Mesodermal cell (in vitro differentiated cells): ENCODE results near the gene CWC22.

ENCODE experiments used
- H3K27ac ChIP-seq: 2 replicates; pipeline ENCODE4 v1.7.0; 2013; ENCODE audit warnings: mild to moderate bottlenecking, low read depth, low read length, moderate library complexity; ENCODE audit not compliant: severe bottlenecking
- H3K36me3 ChIP-seq: 2 replicates; pipeline ENCODE4 v1.7.1; 2013; ENCODE audit warnings: mild to moderate bottlenecking, low read length, moderate library complexity; ENCODE audit not compliant: control insufficient read depth, insufficient read depth
- H3K4me1 ChIP-seq: one replicate; pipeline ENCODE4 v1.7.1; 2013; ENCODE audit warnings: mild to moderate bottlenecking, low read length; ENCODE audit not compliant: insufficient read depth, control insufficient read depth, poor library complexity, severe bottlenecking
- H3K4me3 ChIP-seq: 2 replicates; pipeline ENCODE4 v1.7.0; 2013; ENCODE audit warnings: low read length, control low read depth, mild to moderate bottlenecking; ENCODE audit not compliant: insufficient read depth, poor library complexity, severe bottlenecking; ENCODE audit errors: extremely low read depth
- H3K9me3 ChIP-seq: 2 replicates; pipeline ENCODE4 v1.7.1; 2013; ENCODE audit warnings: mild to moderate bottlenecking, low read length, moderate library complexity; ENCODE audit not compliant: control insufficient read depth
- WGBS, 2 experiments: methylation state at CpG; one replicate each; pipeline ENCODE4 v1.1.5; 2013; ENCODE audit warnings: missing lambda C conversion rate in 2 of 2; ENCODE audit not compliant: insufficient coverage in 2 of 2; 5-methylcytosine and 5-hydroxymethylcytosine counted together

CWC22 gene

DNA sequence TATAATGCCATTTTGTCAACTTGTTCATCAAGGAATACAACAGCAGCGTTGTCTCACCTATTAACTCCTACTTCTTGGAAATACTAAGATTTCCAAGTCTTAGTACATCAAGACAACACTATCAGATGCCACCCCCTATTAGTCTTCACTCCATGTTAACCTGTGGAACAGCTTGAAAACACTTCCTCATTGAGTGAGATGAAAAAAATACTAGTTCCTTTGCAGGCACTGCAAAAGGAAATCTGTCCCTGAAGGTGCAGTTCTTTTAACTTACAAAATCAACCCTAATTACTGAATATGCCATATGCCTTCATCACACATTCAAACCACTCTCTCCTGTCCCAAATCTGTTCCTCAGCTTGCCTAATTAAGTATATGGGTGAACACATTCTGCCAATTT is 4.0 kb downstream of the CWC22 start:
- H3K4me3 ChIP-seq: no peak overlapping the region
- H3K36me3 ChIP-seq: peaks cover 17% of the 10 kb centered on the region
- H3K9me3 ChIP-seq: no peaks in the 10 kb centered on the region
- WGBS, 2 experiments: 92 to 100% methylated on average over 1 of the region's 1 CpG
- no peaks in the 10 kb centered on the region for H3K4me1 ChIP-seq
- H3K27ac ChIP-seq: no peak overlapping the region

DNA sequence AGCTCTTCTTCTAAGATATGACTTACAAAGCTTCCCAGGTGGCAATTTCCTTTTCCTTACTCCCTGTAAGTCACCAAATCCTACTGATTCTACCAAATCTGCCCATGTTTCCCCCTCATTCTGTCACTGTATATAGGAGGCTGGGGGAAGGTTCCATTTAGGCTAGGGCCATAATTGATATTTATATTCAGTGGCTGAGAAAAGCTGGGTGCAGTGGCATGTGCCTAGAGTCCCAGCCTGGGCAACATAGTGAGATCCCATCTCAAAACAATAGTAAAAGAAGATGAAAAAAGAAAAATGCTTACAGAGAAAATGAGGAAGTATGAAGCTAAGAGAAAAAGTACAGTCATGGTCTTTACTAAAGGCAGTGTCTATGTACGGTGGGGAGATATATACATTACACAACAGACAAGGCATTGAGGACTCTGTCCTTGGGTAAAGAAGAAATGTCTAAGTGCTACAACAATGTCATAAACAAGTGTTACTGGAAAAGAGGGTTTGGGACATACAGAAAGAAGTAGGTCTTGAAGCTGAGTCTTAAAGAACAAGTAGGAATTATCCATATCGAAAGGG is 4.8 kb downstream of the CWC22 start:
- WGBS, 2 experiments: 85 to 93% methylated on average over 1 of the region's 2 CpGs
- H3K4me3 ChIP-seq: no peak overlapping the region
- H3K27ac ChIP-seq: no peak overlapping the region
- no peaks in the 10 kb centered on the region for H3K9me3 ChIP-seq
- H3K4me1 ChIP-seq: no peaks in the 10 kb centered on the region
- H3K36me3 ChIP-seq: peaks cover 17% of the 10 kb centered on the region

DNA sequence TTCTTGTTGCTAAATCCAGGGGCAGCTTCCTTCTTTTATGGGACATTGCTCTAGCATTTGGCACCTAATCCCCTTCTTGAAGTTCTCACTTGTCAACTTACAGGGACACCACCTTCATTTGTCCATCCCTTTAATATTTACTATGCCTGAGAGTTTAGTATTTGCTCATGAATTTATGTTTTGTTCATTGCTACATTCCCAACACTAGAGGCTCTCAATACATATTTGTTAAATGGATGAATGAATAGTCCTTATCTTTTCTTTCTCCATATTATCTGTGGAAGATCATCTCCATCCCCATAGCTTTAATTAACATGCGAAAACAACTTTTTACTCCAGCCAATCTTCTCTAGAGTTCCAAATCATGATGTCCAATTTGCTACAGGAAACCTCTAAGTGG is 5.4 kb downstream of the CWC22 start:
- H3K27ac ChIP-seq: no peak overlapping the region
- H3K9me3 ChIP-seq: no peaks in the 10 kb centered on the region
- 100% methylated on average over 1 of the region's 1 CpG for WGBS, 2 experiments
- no peak overlapping the region for H3K4me3 ChIP-seq
- H3K36me3 ChIP-seq: peaks cover 17% of the 10 kb centered on the region
- no peaks in the 10 kb centered on the region for H3K4me1 ChIP-seq

DNA sequence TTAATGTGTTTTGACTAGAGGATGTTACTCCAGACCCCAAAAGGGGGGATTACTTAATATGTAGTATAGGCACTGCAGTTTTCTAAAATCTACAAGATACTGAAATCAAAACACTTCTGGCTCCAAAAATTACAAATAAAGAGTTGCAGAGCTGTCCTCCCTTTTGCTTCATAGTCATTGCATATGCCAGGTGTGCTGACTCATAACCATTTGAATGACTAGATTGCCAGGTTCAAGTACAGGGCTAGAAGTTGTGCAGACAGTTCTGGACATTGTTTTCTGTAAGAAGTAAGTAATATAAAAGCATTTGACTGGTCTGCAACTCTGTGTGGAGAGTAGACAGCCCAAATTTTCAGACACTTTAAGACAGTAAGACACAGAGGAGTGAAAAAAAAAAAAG is 6.7 kb downstream of the CWC22 start:
- Histone ChIP-seq H3K27ac (no peak overlapping the region), H3K4me3 (no peak overlapping the region), H3K36me3 (peaks cover 17% of the 10 kb centered on the region), H3K4me1 (no peaks in the 10 kb centered on the region), H3K9me3 (no peaks in the 10 kb centered on the region)

DNA sequence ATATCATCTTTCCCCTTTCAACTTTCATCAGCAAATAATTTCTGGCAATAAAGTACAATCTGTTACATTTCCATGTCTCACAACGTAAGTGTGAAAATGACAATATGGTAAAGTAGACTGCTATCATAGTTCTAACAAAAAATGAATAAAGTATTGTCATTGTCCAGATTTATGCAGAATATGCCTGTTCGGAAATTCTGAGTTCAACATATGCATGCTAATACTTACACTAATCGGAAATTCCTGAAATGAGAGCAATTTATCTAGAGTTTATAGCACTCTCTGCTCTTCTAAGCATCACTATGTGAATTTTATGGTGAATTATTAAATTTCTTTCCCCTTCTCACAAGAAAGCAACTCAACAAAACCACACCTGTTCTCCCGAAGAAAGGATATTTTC is 8.1 kb downstream of the CWC22 start:
- H3K4me1 ChIP-seq: no peaks in the 10 kb centered on the region
- H3K9me3 ChIP-seq: no peaks in the 10 kb centered on the region
- H3K27ac ChIP-seq: no peak overlapping the region
- H3K4me3 ChIP-seq: no peak overlapping the region
- peaks cover 17% of the 10 kb centered on the region for H3K36me3 ChIP-seq
- WGBS, 2 experiments: no CpG with 5 or more reads among the region's 4 CpGs

DNA sequence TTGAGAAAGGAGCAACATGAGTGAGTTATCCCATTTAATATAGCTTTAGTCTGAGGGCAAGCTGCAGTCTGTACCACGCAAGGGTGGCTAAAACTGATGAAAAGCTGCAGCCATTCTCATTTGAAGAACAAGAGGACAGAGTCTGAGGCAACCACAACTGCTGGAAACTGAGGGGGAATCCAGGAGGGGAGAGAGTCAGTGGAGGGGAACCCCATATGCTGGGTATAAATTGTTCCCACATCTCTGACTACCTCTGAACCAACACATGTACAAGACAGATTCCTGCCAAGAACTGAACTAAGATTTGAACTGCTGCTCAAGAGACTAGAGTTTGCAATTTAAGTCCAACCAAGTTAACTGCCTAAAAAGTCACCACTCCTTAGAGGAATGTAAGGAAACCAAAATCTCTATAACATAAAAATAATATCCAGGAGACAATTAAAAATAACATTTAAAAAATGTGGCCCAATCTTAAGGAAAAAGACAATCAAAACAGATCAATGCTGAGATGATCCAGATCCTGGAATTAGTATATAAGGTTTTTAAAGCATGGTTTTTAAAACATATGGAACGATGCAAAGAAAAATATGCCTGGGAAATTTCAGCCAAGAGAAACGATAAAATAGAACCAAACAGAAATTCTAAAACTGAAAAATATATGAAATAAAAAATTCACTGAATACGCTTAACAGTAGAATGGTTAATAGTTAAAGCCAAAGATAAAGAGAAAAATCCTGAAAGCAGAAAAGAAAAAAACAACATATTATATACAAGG is 11.2 kb downstream of the CWC22 start:
- no peaks in the 10 kb centered on the region for H3K4me1 ChIP-seq
- no peak overlapping the region for H3K4me3 ChIP-seq
- WGBS, 2 experiments: 89 to 100% methylated on average over 1 of the region's 4 CpGs
- H3K9me3 ChIP-seq: no peaks in the 10 kb centered on the region
- H3K27ac ChIP-seq: no peak overlapping the region
- peaks cover 17% of the 10 kb centered on the region for H3K36me3 ChIP-seq

DNA sequence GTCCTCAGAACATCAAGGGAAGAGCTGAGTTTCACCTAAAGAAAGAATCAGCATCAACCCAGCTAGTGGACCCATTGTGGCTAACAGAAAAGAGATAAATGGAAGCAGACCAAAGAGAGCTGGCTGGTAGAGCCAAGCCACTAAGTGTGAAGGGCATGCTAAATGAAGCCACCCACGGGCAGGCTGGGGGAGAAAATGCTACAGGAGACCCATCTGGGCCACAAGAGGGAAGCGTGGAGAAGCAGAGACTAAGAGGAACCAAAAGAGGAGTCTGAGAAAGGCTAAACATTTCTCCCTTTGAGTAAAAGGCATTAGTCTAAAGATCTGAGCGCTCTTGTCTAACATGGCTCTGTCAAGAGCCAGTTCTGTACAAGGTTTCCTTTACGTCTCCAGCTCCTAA is 15.8 kb downstream of the CWC22 start:
- Histone ChIP-seq H3K4me1 (no peaks in the 10 kb centered on the region), H3K4me3 (no peak overlapping the region), H3K27ac (no peak overlapping the region), H3K9me3 (no peaks in the 10 kb centered on the region), H3K36me3 (peaks cover 24% of the 10 kb centered on the region)
- 88 to 100% methylated on average over 3 to 4 of the region's 4 CpGs for WGBS, 2 experiments

DNA sequence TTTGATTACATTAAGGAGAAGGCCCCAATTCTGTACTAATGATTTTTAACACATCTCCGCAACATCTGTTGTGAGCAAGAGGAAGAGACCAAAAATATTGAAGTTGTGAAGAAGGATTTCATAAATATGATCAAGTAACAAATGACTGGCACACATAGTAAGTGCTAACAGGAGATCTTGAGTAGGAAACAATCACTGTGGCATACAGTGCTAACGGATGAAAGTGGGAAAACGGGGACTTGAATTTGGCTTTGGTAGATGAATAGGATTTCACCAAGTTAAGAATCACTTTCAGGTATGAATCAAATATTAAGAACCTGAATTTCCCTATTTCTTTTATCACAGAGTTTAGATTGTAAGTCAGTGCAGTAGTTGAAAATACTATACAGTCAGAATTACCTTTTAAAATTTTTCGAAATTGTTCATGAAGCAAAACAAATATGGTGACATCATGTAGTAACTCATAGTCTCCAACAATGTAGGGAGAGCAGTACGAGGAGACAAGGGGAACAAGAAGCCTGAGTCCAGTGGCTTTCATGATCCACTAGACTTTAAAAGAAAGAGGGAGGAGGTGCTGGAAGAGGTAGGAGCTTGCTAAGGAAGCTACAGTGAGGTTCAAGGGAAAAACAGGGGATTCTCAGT is 16.3 kb downstream of the CWC22 start:
- Histone ChIP-seq H3K9me3 (no peaks in the 10 kb centered on the region), H3K4me1 (no peaks in the 10 kb centered on the region), H3K4me3 (no peak overlapping the region), H3K27ac (no peak overlapping the region), H3K36me3 (peaks cover 29% of the 10 kb centered on the region)
- WGBS, 2 experiments: 80% methylated on average over 2 of the region's 5 CpGs; no CpG with 5 or more reads in 1 of the 2 experiments

DNA sequence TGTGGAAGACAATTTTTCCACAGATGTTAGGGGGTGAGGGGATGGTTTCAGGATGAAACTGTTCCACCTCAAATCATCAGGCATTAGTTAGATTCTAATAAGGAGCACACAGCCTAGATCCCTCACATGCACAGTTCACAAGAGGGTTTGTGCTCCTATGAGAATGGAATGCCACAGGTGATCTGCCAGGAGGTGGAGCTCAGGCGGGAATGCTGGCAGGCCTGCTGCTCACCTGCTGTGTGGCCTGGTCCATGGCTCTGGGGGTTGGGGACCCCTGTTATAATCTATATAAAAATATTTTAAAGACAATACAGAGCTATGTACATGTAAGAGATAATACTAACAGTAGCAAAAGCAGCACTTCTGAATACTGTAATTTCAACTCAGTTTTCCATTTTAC is 19.2 kb downstream of the CWC22 start:
- no peak overlapping the region for H3K4me3 ChIP-seq
- WGBS, 2 experiments: 40% methylated on average over 1 of the region's 1 CpG; no CpG with 5 or more reads in 1 of the 2 experiments
- H3K4me1 ChIP-seq: no peaks in the 10 kb centered on the region
- peaks cover 48% of the 10 kb centered on the region for H3K36me3 ChIP-seq
- H3K27ac ChIP-seq: no peak overlapping the region
- no peaks in the 10 kb centered on the region for H3K9me3 ChIP-seq

DNA sequence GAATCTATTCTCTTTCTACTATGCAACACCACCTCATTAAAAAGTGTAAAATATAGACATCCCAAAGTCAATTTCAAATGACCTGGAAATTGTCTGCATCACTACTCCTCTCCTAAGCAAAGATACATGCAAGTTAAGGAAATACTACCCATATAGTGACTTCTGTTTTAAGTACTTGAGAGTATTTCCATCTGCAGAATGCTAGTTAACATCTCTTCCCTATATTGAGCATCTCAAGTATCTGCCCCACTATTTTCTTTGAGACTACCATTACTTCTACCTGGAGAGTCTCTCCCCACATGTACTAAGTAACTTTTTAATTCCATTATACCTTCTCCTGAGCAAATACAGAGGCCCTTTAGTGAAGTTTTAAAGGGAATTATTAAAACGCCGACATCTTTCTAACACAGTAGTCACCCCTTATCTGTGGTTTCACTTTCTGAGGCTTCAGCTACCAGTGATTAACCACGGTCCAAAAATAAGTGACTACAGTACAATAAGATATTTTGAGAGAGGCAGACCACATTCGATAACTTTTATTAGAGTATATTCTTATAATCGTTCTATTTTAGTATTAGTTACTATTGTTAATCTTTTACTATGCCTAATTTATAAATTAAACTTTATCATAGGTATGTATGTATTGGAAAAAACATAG is 21.8 kb downstream of the CWC22 start:
- Histone ChIP-seq H3K4me1 (no peaks in the 10 kb centered on the region), H3K4me3 (no peak overlapping the region), H3K9me3 (no peaks in the 10 kb centered on the region), H3K27ac (no peak overlapping the region), H3K36me3 (peaks cover 49% of the 10 kb centered on the region)
- no CpG with 5 or more reads among the region's 5 CpGs for WGBS, 2 experiments
